ENCODE data around the gene NUDC. TPM values are rescaled to one million over a fixed set of nuclear protein-coding genes. Genes with fewer than 3 reads are reported as not detected.

Gene NUDC
- total RNA-seq, 1 donor from 2014 or later = 55.1 TPM

DNA sequence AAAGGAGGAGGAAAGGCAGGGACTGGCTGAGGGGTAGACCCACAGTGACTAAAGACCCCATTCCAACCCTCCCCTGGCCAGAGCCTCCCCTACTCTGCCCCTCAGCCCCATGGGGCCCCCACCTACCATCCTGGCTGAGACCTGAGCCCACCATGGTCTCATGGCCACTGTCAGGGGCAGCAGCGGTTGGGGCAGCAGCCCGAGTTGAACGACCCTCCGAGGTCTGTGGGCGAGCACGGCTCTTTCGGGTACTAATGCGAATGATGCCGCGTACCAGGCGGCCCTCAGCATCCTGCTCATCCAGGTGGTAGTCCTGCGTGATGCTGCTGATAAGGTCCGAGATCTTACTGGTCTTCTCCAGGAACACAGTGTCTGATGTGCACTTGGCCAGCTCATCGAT is 29.7 kb downstream of the NUDC start:
- no peak for DNase-seq (ENCODE audit: low read depth, low spot score)

GRCh38 chr1:26951821-26952497 is 30.4 kb downstream of the NUDC start:
- DNase-seq (ENCODE audit: low read depth, low spot score) = no peak

- DNase-seq (ENCODE audit: low read depth, low spot score) = no peak
These were observed 31.8 kb downstream of the NUDC start for GRCh38 chr1:26953374-26953773.

- no peak for DNase-seq (ENCODE audit: low read depth, low spot score)
These were observed 34.8 kb downstream of the NUDC start for GRCh38 chr1:26956321-26956720.

GRCh38 chr1:26957306-26957705 is 35.8 kb downstream of the NUDC start:
- no peak for DNase-seq (ENCODE audit: low read depth, low spot score)

DNA sequence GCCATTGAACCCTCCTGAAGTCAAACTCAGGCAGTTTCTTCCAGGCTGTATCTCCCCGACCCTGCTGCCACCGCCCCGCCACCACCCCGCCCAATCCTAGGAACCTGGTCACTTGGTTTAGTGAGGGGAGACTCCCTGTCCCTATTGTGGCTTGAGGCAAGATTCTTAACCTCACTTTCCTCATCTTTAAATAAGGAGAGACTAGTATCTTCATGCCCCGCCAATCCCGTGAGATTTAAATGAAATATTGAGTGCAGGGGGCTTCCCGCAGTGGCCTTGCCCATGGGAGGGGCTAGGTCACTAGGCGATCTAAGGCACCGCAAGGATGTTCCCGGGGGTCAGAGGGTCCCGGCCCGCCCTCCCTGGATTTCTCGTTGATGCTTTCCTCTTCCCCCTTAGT is 37.7 kb downstream of the NUDC start:
- DNase-seq (ENCODE audit: low read depth, low spot score) = no peak

- DNase-seq (ENCODE audit: low read depth, low spot score) = no peak
These were observed 38.4 kb downstream of the NUDC start, which contains the start of gene KDF1 for GRCh38 chr1:26959722-26960624. TSS of gene KDF1 (minus strand) at chr1:26960468. CDS start at chr1:26952380, 8,088 bp downstream.

- no peak for DNase-seq (ENCODE audit: low read depth, low spot score)
These were observed 39.1 kb downstream of the NUDC start for GRCh38 chr1:26960625-26960966.

GRCh38 chr1:26961826-26962225 is 40.3 kb downstream of the NUDC start:
- peak; percentile 56 for DNase-seq (ENCODE audit: low read depth, low spot score)

GRCh38 chr1:26965213-26965612 is 43.7 kb downstream of the NUDC start:
- DNase-seq (ENCODE audit: low read depth, low spot score) = no peak

- no peak for DNase-seq (ENCODE audit: low read depth, low spot score)
These were observed 44.1 kb downstream of the NUDC start for GRCh38 chr1:26965628-26966027.

- no peak for DNase-seq (ENCODE audit: low read depth, low spot score)
These were observed 49.3 kb downstream of the NUDC start for GRCh38 chr1:26970810-26971209.

DNA sequence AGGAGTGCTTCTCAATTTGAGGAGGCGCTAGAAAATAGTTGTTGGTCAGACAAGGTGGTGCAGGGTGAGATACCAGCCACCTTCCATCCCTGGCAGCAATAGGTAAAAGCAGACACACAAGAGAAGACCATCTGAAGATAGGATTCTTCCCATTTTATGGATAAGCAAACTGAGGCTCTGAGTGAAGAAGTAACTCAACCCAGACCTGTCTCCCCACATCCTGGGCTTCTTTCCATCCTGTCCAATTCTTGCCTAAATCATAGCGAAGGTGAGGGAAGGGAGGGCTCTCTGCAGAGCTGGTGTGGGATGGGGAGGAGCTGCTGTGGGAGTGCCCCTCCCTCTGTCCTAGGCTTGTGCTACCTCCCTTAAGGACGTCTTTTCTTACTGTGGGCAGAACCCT is 50.0 kb downstream of the NUDC start:
- DNase-seq (ENCODE audit: low read depth, low spot score) = no peak

DNA sequence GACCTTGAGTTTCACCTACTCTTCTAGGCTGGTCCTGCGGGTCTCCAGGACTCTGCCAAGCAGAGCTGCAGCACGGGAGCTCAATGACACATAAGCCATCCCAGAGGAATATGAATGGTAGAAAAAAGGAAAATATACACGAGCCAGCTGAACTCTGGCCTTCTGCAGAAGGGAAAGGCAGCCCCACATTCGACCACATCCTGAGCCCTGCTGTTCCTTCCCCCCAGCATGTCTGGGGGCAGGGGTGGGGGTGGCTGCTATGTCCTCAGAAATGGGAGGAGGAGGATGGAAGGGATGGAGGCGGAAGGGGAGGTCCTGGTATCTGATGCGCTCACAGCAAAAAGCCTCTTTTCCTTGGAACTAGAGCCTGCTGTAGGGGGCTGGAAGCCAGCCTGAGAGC is 50.8 kb downstream of the NUDC start:
- DNase-seq (ENCODE audit: low read depth, low spot score) = no peak

GRCh38 chr1:26972821-26973220 is 51.3 kb downstream of the NUDC start:
- DNase-seq (ENCODE audit: low read depth, low spot score) = no peak

DNA sequence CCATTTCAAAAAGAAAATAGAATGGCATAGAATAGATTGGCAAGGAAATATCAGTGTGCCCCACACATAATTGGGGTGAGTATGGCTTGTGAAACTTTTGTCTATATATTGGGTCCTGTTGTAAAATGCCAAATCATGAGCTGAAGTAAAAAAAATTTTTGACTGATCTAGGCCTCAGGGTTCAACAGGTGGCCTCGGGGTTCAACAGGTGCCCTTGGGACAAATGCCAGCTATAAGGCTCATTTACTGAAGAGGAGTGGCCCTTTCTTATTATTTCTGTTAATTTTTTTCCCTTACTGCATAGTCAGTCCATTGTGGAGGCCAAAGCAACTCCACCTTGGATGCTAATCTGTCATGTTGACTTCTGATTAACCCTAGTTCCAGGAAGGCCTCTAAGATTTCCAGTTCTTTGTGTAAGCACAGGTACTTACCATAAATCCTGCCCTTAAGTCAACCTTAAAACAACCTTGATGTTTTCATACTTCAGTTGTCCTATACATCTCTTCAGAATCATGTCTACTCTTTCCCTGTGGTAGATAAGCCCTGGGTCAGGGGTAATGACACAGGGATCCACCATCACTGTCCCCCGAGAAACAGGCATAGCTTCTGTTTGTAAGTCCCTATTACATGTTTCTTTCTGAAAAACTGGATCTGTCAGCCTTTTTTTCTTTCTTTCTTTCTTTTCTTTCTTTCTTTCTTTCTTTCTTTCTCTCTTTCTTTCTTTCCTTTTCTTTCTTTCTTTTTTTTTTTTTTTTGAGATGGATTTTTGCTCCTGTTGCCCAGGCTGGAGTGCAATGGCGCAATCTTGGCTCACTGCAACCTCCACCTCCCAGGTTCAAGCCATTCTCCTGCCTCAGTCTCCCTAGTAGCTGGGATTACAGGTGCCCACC is 55.3 kb downstream of the NUDC start:
- no peak for DNase-seq (ENCODE audit: low read depth, low spot score)

DNA sequence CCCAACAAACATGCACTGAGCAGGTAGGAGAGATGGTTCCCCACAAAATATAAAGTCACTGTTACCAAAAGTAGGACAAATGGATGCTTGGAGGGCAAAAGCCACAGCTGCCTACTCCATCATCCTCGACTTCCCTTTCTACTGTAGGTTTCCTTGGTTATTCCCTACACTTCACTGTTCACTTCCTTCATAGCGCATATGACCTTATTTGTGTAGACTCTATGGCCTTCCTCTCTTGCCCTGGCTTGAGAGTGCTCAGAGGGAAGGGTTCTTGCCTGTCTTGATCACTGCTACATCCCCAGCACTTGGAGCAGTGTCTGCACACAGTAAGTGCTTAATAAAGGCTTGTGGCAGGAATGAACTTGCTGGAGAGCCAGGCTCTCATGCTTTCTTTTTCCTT is 57.4 kb downstream of the NUDC start:
- DNase-seq (ENCODE audit: low read depth, low spot score) = no peak

DNA sequence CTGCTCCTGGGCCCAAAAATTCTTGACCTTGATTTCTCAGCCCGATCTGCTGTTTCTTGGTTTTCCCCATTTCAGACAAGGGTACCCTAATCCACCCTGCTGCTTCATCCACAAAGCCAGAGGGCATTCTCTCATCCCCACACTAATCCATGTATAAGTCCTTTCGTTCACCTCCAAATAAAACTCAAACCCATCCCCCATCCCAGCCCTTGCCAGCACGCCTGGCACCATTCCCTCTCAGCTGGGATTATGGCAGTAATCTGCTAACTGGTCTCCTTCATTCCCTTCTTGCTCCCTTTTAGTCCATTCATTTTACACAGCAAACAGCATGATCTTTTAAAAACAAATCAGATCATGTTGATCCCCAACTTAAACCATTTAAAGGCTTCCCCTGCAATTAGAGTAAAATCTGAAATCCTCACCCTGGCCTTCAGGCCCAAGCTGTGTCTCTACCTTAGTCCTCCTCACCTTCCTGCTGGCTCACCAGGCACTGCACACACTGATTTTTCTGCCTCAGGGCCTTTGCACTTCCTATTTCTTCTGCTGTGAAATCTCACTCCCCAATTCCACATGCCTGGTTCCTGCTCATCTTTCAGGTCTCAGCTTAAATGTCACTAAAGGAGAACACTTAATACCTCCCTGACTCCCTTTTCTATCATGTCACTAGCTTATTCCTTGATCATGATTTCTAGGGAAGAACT is 59.8 kb downstream of the NUDC start:
- no peak for DNase-seq (ENCODE audit: low read depth, low spot score)

GRCh38 chr1:26983863-26984262 is 62.3 kb downstream of the NUDC start:
- no peak for DNase-seq (ENCODE audit: low read depth, low spot score)

DNA sequence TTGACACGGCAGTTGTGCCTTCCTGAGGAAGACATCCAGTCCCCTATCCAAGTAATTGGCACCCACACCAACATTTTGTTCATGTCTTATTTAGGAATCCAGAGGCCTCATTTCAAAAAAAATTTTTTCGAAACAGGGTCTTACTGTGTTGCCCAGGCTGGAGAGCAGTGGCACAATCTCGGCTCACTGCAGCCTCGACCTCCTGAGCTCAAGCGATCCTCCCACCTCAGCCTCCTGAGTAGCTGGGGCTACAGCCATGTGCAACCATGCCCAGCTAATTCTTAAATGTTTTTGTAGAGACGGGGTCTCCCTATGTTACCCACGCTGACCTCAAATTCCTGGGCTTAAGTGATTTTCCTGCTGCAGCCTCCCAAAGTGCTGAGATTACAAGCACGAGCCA is 62.7 kb downstream of the NUDC start:
- DNase-seq (ENCODE audit: low read depth, low spot score) = no peak

GRCh38 chr1:26986658-26987057 is 65.1 kb downstream of the NUDC start:
- DNase-seq (ENCODE audit: low read depth, low spot score) = no peak

Measured in pulmonary artery endothelial cell (primary cell).